ENCODE results near the gene CTCFL. TPM values are rescaled to one million over a fixed set of nuclear protein-coding genes. Genes with fewer than 3 reads are reported as not detected.

Gene CTCFL
- total and polyA plus RNA-seq, 8 donors, result not detected

- Histone ChIP-seq H3K27ac (no peak overlapping the region), H3K4me1 (peaks cover 0 to 11% (median 5%) of the 10 kb centered on the region in 4 donors), H3K36me3 (no peaks in the 10 kb centered on the region), H3K9me3 (no peaks in the 10 kb centered on the region), H3K27me3 (peaks cover 0 to 25% (median 8%) of the 10 kb centered on the region in 3 donors), H3K4me3 (no peak overlapping the region)
- TF ChIP-seq EP300 (IDR thresholded peaks at IDR 0.05), result no peak
- no peak for TF ChIP-seq POLR2AphosphoS5 (IDR thresholded peaks at IDR 0.05)
- TF ChIP-seq POLR2A (IDR thresholded peaks at IDR 0.05), result no peak
- TF ChIP-seq, protein P1, sequence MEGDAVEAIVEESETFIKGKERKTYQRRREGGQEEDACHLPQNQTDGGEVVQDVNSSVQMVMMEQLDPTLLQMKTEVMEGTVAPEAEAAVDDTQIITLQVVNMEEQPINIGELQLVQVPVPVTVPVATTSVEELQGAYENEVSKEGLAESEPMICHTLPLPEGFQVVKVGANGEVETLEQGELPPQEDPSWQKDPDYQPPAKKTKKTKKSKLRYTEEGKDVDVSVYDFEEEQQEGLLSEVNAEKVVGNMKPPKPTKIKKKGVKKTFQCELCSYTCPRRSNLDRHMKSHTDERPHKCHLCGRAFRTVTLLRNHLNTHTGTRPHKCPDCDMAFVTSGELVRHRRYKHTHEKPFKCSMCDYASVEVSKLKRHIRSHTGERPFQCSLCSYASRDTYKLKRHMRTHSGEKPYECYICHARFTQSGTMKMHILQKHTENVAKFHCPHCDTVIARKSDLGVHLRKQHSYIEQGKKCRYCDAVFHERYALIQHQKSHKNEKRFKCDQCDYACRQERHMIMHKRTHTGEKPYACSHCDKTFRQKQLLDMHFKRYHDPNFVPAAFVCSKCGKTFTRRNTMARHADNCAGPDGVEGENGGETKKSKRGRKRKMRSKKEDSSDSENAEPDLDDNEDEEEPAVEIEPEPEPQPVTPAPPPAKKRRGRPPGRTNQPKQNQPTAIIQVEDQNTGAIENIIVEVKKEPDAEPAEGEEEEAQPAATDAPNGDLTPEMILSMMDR (IDR thresholded peaks at IDR 0.05), result no peak
- no peak for DNase-seq
- WGBS, 5 donors, result 82 to 89% (median 86%) methylated on average over 11 of the region's 11 CpGs
- intact Hi-C loops (cut with DNase I; ENCODE audit: low total_unique reads), result no loop called here
Measured at GRCh38 chr20:57564951-57565642, 40.2 kb upstream of the CTCFL start.

GRCh38 chr20:57564180-57564802 lies 39.4 kb upstream of the CTCFL start:
- peaks cover 0 to 25% (median 8%) of the 10 kb centered on the region in 3 donors for H3K27me3 ChIP-seq
- peaks cover 0 to 11% (median 5%) of the 10 kb centered on the region in 4 donors for H3K4me1 ChIP-seq
- no peak overlapping the region for H3K4me3 ChIP-seq
- TF ChIP-seq, protein P1 (IDR thresholded peaks at IDR 0.05), result no peak
- TF ChIP-seq POLR2AphosphoS5 (IDR thresholded peaks at IDR 0.05), result no peak
- no peak for TF ChIP-seq POLR2A (IDR thresholded peaks at IDR 0.05)
- no peak for TF ChIP-seq EP300 (IDR thresholded peaks at IDR 0.05)
- intact Hi-C loops (cut with DNase I; ENCODE audit: low total_unique reads), result no loop called here
- no peak overlapping the region for H3K27ac ChIP-seq
- no peaks in the 10 kb centered on the region for H3K36me3 ChIP-seq
- H3K9me3 ChIP-seq, result no peaks in the 10 kb centered on the region
- no peak for DNase-seq
- WGBS, 5 donors, result 79 to 95% (median 88%) methylated on average over 11 to 14 of the region's 14 CpGs

GRCh38 chr20:57563522-57563921 lies 38.6 kb upstream of the CTCFL start:
- Histone ChIP-seq H3K4me1 (peaks cover 0 to 11% (median 5%) of the 10 kb centered on the region in 4 donors), H3K27me3 (peaks cover 0 to 27% (median 8%) of the 10 kb centered on the region in 3 donors), H3K9me3 (no peaks in the 10 kb centered on the region), H3K36me3 (no peaks in the 10 kb centered on the region), H3K27ac (no peak overlapping the region), H3K4me3 (no peak overlapping the region)
- TF ChIP-seq POLR2A (IDR thresholded peaks at IDR 0.05) (no peak), POLR2AphosphoS5 (IDR thresholded peaks at IDR 0.05) (no peak), EP300 (IDR thresholded peaks at IDR 0.05) (no peak)
- TF ChIP-seq, protein P1 (IDR thresholded peaks at IDR 0.05), result no peak
- WGBS, 5 donors, result 90 to 98% (median 98%) methylated on average over 12 of the region's 12 CpGs
- DNase-seq, result no peak
- intact Hi-C loops (cut with DNase I; ENCODE audit: low total_unique reads), result no loop called here

GRCh38 chr20:57562541-57563465 lies 37.9 kb upstream of the CTCFL start:
- Histone ChIP-seq H3K27me3 (peaks cover 0 to 24% (median 2%) of the 10 kb centered on the region in 3 donors), H3K4me1 (peaks cover 0 to 11% (median 5%) of the 10 kb centered on the region in 4 donors), H3K4me3 (no peak overlapping the region), H3K27ac (no peak overlapping the region), H3K9me3 (no peaks in the 10 kb centered on the region), H3K36me3 (no peaks in the 10 kb centered on the region)
- DNase-seq, result no peak
- TF ChIP-seq POLR2AphosphoS5 (IDR thresholded peaks at IDR 0.05) (no peak), POLR2A (IDR thresholded peaks at IDR 0.05) (no peak), EP300 (IDR thresholded peaks at IDR 0.05) (no peak)
- TF ChIP-seq, protein P1 (IDR thresholded peaks at IDR 0.05), result no peak
- WGBS, 5 donors, result 91 to 95% (median 93%) methylated on average over 35 of the region's 35 CpGs
- intact Hi-C loops (cut with DNase I; ENCODE audit: low total_unique reads), result no loop called here
